GM23338 (cell line): ENCODE results near the gene LRIG1. TPM values are rescaled to one million over a fixed set of nuclear protein-coding genes. Genes with fewer than 3 reads are reported as not detected.
A peak's percentile ranks its signal among the peaks of the same experiment; 100 is the strongest.

Experiments used
- ATAC-seq: fragments of 200-7000 bp; cut with Tn5 transposase; 3 replicates; pipeline ENCODE4 v1.9.1; 2020
- DNase-seq: peaks from one replicate; pipeline ENCODE4 v3.0.0-alpha.2; 2015; ENCODE audit warnings: low spot score
- H2AFZ ChIP-seq: fragments of 200-600 bp; sonication (generic); 2 replicates; pipeline ENCODE4 v1.8.0; 2016; ENCODE audit warnings: antibody characterized with exemption, mild to moderate bottlenecking, moderate library complexity
- H3F3A ChIP-seq: fragments of 200-600 bp; sonication (generic); replicated peaks from 2 replicates; pipeline ENCODE4 v1.8.0; 2017; ENCODE audit warnings: antibody characterized with exemption, mixed run types, low read depth
- H3K27ac ChIP-seq: fragments of 200-600 bp; sonication (generic); 2 replicates; pipeline ENCODE4 v1.6.1; 2016; ENCODE audit warnings: low read depth
- H3K27me3 ChIP-seq: fragments of 200-600 bp; sonication (generic); 2 replicates; pipeline ENCODE4 v1.8.0; 2016; ENCODE audit warnings: mild to moderate bottlenecking, mixed run types, moderate library complexity; ENCODE audit not compliant: insufficient read depth
- H3K36me3 ChIP-seq: fragments of 200-600 bp; sonication (generic); 2 replicates; pipeline ENCODE4 v1.8.0; 2016; ENCODE audit warnings: mild to moderate bottlenecking; ENCODE audit not compliant: insufficient read depth
- H3K4me1 ChIP-seq: fragments of 200-600 bp; sonication (generic); 2 replicates; pipeline ENCODE4 v1.8.0; 2016; ENCODE audit warnings: mild to moderate bottlenecking, moderate library complexity; ENCODE audit not compliant: insufficient read depth
- H3K4me2 ChIP-seq: fragments of 200-600 bp; sonication (generic); 2 replicates; pipeline ENCODE4 v1.7.1; 2017; ENCODE audit warnings: mixed run types
- H3K4me3 ChIP-seq: fragments of 200-600 bp; sonication (generic); 2 replicates; pipeline ENCODE4 v1.6.1; 2016; ENCODE audit warnings: mixed run types
- H3K79me2 ChIP-seq: fragments of 200-600 bp; sonication (generic); replicated peaks from 2 replicates; pipeline ENCODE4 v1.8.0; 2017; ENCODE audit warnings: mild to moderate bottlenecking; ENCODE audit not compliant: insufficient read depth
- H3K9me2 ChIP-seq: fragments of 200-600 bp; sonication (generic); 2 replicates; pipeline ENCODE4 v1.8.0; 2017; ENCODE audit not compliant: insufficient read depth
- H4K20me1 ChIP-seq: fragments of 200-600 bp; sonication (generic); replicated peaks from 2 replicates; pipeline ENCODE4 v1.8.0; 2017; ENCODE audit warnings: mild to moderate bottlenecking; ENCODE audit not compliant: insufficient read depth
- H3K27ac Mint-ChIP-seq: 2 replicates; pipeline ENCODE4 v1.8.0; 2020; ENCODE audit warnings: inconsistent platforms, mild to moderate bottlenecking, moderate library complexity, mixed read lengths
- H3K27me3 Mint-ChIP-seq: 3 replicates; pipeline ENCODE4 v1.8.0; 2022; ENCODE audit warnings: low read depth, mild to moderate bottlenecking, moderate library complexity, mixed read lengths, inconsistent platforms; ENCODE audit not compliant: insufficient read depth, poor library complexity
- H3K36me3 Mint-ChIP-seq: 3 replicates; pipeline ENCODE4 v1.8.0; 2021; ENCODE audit warnings: low read depth, mild to moderate bottlenecking, inconsistent platforms, moderate library complexity, mixed read lengths
- H3K4me1 Mint-ChIP-seq: 3 replicates; pipeline ENCODE4 v1.8.0; 2020; ENCODE audit warnings: mild to moderate bottlenecking, inconsistent platforms, mixed read lengths
- H3K4me3 Mint-ChIP-seq: 3 replicates; pipeline ENCODE4 v1.8.0; 2021; ENCODE audit warnings: moderate library complexity, mild to moderate bottlenecking, inconsistent platforms, mixed read lengths
- H3K9me3 Mint-ChIP-seq: 3 replicates; pipeline ENCODE4 v1.8.0; 2020; ENCODE audit warnings: moderate library complexity, mild to moderate bottlenecking, inconsistent platforms, mixed read lengths
- JUNB ChIP-seq: IDR thresholded peaks from one replicate; pipeline ENCODE4 v1.6.1; 2016; ENCODE audit warnings: antibody characterized with exemption; ENCODE audit not compliant: unreplicated experiment
- STAT1 ChIP-seq: IDR thresholded peaks from one replicate; pipeline ENCODE4 v1.6.1; 2016; ENCODE audit warnings: antibody characterized with exemption; ENCODE audit not compliant: unreplicated experiment
- ZNF114 ChIP-seq: fragments of 250-450 bp; sonication (Bioruptor Pico); IDR thresholded peaks from 2 replicates; pipeline ENCODE4 v1.5.0; 2020; ENCODE audit warnings: mild to moderate bottlenecking, moderate library complexity
- ZNF331 ChIP-seq: fragments of 250-450 bp; sonication (Bioruptor Pico); IDR thresholded peaks from 2 replicates; pipeline ENCODE4 v1.5.0; 2020; ENCODE audit warnings: low read depth, mild to moderate bottlenecking, moderate library complexity
- polyA plus RNA-seq: library from polyadenylated mRNA; unstranded; fragments of >200 nt; fragmentation: Nextera tagmentation; extraction: Ambion mirVana; gene quantifications from 2 replicates; pipeline ENCODE4 v1.2.1, GENCODE V29; 2016
- total RNA-seq: library from RNA; depleted of rRNA; stranded (reverse); fragments of >200 nt; shearing (Covaris generic); gene quantifications from 2 replicates; pipeline ENCODE4 v1.2.3, GENCODE V29; 2014
- TF ChIP-seq, protein P1 (sequence below): fragments of 250-450 bp; sonication (Bioruptor Pico); IDR thresholded peaks from 2 replicates; pipeline ENCODE4 v1.5.0; 2020; ENCODE audit warnings: mild to moderate bottlenecking, moderate library complexity
- TF ChIP-seq, protein P2 (sequence below), 2 experiments: fragments of 200-600 bp in 1 of 2; sonication (generic) in 1 of 2; conservative IDR thresholded peaks; 2 replicates each; pipeline versions ENCODE4 v1.5.1 to v1.6.1; 2016 to 2017; ENCODE audit warnings: antibody characterized with exemption in 2 of 2, low read depth in 2 of 2, mild to moderate bottlenecking in 2 of 2, moderate library complexity in 1 of 2

LRIG1 gene
- total and polyA plus RNA-seq, 2 experiments from 2014 or later = 40.0 to 134 TPM

DNA sequence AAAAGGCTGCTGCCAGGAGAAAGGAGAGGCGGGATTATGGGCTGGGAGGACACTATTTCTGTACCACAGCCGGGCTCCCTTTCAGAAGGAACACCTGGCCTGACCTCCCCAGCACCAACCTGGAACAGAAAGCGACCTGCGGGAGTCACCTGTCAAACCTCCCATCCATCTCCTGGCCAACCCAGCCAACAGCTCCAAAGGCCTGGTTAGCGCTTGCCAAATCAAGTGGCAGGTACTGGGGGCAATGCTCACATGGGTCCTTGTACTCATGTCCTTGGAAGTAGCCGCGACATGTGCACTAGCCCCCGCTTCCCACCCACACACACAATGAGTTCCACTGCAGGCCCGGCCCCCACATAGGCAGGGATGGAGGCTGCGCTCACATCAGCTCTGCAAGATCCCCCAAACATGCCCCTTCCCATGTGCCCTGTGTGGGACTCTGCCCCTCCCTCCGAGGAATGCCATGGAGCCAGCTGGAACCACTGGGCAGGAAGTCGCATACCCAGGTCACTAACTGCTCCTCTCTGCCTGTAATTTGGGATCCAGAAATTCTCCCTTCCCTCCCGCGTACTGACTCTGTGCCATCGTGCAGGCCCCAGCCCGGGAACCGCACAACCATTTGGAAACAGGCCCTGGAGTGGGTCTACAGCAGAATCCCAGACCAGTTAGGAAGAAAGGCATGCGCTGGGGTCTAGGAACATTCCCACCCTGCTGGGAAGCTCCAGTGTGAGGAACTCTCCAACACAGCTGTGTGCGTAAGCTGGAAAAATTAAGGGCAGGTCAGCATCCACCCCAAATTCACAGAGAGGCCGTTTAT, 98.9 kb downstream of the LRIG1 start:
- Mint-ChIP-seq H3K36me3 (peaks cover 97% of the 10 kb centered on the region), H3K27ac (peak overlapping the region; percentile 41; the same call in 1 of the 2 replicates)

More for the DNA sequence above, 98.9 kb downstream of the LRIG1 start:
- no peak overlapping the region for H2AFZ ChIP-seq
- peaks cover 9% of the 10 kb centered on the region for H3K27me3 Mint-ChIP-seq
- H3K9me2 ChIP-seq = no peaks in the 10 kb centered on the region; the same call in 1 of the 2 replicates
- no peaks in the 10 kb centered on the region; the same call in 2 of the 3 replicates for H3K9me3 Mint-ChIP-seq
- no peaks in the 10 kb centered on the region for H3K27me3 ChIP-seq
- TF ChIP-seq JUNB (no peak), STAT1 (no peak), ZNF331 (CRISPR knock-in tag) (no peak), ZNF114 (CRISPR knock-in tag) (no peak)
- TF ChIP-seq, protein P1, sequence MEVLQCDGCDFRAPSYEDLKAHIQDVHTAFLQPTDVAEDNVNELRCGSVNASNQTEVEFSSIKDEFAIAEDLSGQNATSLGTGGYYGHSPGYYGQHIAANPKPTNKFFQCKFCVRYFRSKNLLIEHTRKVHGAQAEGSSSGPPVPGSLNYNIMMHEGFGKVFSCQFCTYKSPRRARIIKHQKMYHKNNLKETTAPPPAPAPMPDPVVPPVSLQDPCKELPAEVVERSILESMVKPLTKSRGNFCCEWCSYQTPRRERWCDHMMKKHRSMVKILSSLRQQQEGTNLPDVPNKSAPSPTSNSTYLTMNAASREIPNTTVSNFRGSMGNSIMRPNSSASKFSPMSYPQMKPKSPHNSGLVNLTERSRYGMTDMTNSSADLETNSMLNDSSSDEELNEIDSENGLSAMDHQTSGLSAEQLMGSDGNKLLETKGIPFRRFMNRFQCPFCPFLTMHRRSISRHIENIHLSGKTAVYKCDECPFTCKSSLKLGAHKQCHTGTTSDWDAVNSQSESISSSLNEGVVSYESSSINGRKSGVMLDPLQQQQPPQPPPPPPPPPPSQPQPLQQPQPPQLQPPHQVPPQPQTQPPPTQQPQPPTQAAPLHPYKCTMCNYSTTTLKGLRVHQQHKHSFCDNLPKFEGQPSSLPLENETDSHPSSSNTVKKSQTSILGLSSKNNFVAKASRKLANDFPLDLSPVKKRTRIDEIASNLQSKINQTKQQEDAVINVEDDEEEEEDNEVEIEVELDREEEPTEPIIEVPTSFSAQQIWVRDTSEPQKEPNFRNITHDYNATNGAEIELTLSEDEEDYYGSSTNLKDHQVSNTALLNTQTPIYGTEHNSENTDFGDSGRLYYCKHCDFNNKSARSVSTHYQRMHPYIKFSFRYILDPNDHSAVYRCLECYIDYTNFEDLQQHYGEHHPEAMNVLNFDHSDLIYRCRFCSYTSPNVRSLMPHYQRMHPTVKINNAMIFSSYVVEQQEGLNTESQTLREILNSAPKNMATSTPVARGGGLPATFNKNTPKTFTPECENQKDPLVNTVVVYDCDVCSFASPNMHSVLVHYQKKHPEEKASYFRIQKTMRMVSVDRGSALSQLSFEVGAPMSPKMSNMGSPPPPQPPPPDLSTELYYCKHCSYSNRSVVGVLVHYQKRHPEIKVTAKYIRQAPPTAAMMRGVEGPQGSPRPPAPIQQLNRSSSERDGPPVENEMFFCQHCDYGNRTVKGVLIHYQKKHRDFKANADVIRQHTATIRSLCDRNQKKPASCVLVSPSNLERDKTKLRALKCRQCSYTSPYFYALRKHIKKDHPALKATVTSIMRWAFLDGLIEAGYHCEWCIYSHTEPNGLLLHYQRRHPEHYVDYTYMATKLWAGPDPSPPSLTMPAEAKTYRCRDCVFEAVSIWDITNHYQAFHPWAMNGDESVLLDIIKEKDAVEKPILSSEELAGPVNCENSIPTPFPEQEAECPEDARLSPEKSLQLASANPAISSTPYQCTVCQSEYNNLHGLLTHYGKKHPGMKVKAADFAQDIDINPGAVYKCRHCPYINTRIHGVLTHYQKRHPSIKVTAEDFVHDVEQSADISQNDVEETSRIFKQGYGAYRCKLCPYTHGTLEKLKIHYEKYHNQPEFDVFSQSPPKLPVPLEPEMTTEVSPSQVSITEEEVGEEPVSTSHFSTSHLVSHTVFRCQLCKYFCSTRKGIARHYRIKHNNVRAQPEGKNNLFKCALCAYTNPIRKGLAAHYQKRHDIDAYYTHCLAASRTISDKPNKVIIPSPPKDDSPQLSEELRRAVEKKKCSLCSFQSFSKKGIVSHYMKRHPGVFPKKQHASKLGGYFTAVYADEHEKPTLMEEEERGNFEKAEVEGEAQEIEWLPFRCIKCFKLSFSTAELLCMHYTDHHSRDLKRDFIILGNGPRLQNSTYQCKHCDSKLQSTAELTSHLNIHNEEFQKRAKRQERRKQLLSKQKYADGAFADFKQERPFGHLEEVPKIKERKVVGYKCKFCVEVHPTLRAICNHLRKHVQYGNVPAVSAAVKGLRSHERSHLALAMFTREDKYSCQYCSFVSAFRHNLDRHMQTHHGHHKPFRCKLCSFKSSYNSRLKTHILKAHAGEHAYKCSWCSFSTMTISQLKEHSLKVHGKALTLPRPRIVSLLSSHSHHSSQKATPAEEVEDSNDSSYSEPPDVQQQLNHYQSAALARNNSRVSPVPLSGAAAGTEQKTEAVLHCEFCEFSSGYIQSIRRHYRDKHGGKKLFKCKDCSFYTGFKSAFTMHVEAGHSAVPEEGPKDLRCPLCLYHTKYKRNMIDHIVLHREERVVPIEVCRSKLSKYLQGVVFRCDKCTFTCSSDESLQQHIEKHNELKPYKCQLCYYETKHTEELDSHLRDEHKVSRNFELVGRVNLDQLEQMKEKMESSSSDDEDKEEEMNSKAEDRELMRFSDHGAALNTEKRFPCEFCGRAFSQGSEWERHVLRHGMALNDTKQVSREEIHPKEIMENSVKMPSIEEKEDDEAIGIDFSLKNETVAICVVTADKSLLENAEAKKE (CRISPR knock-in tag) = no peak
- TF ChIP-seq, protein P2, sequence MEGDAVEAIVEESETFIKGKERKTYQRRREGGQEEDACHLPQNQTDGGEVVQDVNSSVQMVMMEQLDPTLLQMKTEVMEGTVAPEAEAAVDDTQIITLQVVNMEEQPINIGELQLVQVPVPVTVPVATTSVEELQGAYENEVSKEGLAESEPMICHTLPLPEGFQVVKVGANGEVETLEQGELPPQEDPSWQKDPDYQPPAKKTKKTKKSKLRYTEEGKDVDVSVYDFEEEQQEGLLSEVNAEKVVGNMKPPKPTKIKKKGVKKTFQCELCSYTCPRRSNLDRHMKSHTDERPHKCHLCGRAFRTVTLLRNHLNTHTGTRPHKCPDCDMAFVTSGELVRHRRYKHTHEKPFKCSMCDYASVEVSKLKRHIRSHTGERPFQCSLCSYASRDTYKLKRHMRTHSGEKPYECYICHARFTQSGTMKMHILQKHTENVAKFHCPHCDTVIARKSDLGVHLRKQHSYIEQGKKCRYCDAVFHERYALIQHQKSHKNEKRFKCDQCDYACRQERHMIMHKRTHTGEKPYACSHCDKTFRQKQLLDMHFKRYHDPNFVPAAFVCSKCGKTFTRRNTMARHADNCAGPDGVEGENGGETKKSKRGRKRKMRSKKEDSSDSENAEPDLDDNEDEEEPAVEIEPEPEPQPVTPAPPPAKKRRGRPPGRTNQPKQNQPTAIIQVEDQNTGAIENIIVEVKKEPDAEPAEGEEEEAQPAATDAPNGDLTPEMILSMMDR (conservative IDR thresholded peaks at IDR 0.05; ENCODE audit: low read depth in 2 of 2) = no peak
- H3K4me1 ChIP-seq = peaks cover 14% of the 10 kb centered on the region
- peaks cover 38% of the 10 kb centered on the region for H3K4me1 Mint-ChIP-seq
- peak; percentile 13; the same call in 2 of the 3 replicates for ATAC-seq
- H3K4me3 ChIP-seq = no peak overlapping the region
- H3K4me3 Mint-ChIP-seq = no peak overlapping the region
- H3K4me2 ChIP-seq = no peak overlapping the region
- no peaks in the 10 kb centered on the region for H3F3A ChIP-seq
- H3K79me2 ChIP-seq = peaks cover 37% of the 10 kb centered on the region
- DNase-seq = no peak
- H3K36me3 ChIP-seq = peaks cover 32% of the 10 kb centered on the region
- H3K27ac ChIP-seq = no peak overlapping the region
- peaks cover 33% of the 10 kb centered on the region for H4K20me1 ChIP-seq
